Activated CD4-positive, alpha-beta T cell treated with anti-CD3 and anti-CD28 coated beads, Interleukin-10, Interleukin-2, amounts not matched to agents 100 ng/mL and 50 ng/mL, durations not matched to agents 16 hours and 8 hours (primary cell): ENCODE results near the gene PIK3R1.

Experiments used
- DNase-seq: peaks from one replicate; pipeline ENCODE4 v3.0.0-alpha.2; 2020

The PIK3R1 gene

DNA sequence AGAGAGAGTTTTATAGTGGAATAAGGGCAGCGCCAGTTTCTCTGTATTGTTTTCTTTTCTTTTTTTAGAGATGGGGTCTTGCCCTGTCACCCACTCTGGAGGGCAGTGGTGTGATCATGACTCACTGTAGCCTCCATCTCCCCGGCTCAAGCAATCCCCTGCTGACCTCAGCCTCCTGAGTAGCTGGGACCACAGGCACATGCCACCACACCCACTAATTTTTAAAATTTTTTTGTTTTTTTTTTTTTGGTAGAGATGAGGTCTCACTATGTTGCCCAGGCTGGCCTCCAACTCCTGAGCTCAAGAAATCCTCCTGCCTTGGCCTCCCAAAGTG, 119.0 kb downstream of the PIK3R1 start:
- DNase-seq = no peak

DNA sequence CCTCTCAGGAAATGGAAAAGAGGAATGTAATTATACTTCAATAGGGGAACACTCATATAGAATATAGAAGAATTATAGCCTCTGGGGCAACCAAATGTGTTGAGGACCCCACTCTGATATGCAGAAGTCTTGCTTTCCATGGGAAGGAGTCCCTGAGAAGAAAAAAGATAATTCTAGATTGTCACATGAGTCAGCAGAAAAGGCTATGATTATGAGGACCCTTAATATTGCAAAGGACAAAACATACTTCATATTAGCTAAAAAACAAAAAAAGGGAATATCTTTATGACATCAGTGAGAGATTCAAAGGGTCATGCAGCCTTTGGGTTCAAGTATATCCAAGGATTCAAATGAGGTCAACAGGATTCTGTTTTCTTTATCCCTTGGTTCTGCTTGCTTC, 119.5 kb downstream of the PIK3R1 start:
- no peak for DNase-seq

DNA sequence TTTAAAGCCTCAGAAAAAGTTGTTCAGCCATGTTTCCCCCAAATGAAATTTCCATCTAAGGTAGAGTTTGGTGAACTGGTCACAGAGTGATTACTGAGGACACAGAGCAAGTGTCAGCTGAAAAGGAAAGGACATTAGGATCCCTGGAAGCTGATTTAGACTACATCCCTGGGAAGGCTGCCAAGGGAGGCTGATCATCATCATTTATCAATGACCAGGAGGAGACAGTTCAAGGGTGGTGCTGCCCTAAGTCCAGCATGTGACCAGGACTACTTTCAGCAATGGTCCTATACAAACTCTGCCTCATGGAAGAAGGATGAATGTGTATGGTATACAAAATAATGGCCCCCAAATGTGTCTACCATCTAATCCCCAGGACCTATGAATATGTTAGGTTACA, 120.6 kb downstream of the PIK3R1 start:
- no peak for DNase-seq

GRCh38 chr5:68337235-68337634, 121.7 kb downstream of the PIK3R1 start:
- no peak for DNase-seq

GRCh38 chr5:68339921-68340321, 124.4 kb downstream of the PIK3R1 start:
- DNase-seq = no peak

- no peak for DNase-seq
Observed at GRCh38 chr5:68341006-68341405, 125.5 kb downstream of the PIK3R1 start.

DNA sequence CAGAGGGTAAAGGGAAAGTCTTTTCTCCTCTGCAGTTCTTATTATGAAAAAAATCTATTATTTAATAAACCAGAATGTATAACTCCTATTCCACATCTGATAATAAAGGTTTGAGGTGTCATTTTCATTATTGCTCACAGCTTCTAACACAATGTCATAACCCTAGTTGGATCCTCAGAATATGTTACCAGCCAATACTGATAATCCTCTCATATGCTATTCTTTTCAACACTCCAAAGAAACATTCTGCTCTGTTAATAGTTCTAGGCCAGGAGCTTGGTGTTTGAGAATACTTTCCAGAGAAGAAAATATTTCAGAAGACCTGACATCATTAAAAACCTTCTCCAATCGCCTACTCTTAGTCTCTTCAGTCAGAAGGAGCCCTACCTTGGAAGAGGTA, 127.1 kb downstream of the PIK3R1 start:
- DNase-seq = peak; percentile 35

DNA sequence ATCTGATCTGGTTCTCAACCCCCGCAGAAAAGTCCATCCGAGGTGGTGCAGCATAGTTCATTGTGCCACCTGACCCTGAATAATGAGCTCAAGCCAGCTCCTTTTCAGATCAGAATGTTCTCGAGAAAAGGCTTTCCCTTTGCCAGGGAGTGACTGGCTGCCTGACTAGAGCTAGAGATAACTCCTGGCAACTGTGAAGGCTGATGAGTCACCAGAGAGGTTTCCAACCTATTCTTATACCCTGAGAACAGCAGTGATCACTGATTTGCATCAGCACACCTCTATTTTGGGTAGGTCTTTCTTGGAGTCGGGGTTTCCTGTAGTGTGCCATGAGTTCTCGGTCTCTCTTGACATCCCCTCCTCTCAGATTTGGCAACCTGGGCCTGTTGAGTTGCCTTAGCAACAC, 127.9 kb downstream of the PIK3R1 start:
- peak; percentile 74 for DNase-seq

DNA sequence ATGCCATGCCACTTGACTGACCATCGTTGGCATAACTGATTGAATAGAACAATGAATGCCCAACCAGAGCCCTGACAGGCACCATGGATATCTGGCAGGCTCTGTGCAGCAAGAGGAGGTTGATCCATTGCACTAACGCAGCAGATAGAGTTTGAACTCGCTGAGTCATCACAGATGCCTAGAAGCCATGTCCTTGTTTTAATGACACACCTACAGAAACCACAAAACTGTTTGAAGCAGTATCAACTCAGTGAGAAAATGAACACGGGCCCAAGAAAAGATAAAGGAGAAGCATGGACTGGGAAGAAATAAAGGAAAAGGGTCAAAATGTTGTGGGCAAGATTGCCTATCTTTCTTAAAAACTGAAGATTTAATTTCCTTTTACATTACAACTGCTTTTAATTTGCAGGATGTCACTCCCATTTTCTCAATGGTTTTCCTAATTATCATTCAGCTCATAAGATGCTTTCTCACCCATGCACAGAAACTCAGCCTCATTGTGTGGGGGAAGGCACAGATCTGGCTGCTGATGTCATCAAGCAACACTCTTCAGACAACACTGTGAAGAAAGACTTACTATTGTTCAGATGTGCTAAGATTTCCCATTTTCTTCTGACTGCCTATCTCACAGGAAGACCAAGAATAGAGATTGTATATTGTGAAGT, 129.0 kb downstream of the PIK3R1 start:
- peak; percentile 63 for DNase-seq

DNA sequence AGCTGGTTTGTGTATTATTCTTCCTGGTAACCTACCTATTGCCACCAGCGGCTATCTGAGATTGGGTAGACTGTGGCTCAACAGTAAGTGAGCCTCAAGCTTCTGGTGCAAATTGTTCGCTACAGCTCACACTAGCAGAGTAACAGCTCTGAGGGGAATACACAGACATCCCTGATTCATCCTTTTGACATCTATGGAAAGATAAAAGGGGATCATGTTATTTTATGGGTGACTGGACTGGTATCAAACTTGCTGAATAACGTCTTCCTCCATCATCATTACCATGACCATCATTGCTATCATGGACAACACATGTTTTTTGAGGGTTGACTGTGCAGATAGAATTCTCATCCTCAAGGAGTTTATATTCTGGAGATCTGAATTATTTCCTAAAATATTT, 129.6 kb downstream of the PIK3R1 start:
- DNase-seq = no peak

GRCh38 chr5:68345582-68345981, 130.0 kb downstream of the PIK3R1 start:
- DNase-seq = no peak

DNA sequence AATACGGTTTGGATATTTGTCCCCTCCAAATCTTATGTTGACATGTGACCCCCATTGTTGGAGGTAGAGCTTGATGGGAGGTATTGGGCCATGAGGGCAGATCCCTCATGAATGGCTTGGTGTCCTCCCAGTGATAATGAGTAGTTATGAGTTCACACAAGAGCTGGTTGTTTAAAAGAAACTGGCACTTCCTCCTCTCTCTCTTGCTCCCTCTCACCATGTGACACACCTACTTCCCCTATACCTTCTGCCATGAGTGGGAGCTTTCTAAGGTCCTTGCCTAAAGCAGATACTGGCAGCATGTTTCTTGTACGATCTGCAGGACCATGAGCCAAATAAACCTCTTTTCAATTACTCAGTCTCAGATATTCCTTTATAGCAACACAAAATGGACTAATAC, 132.0 kb downstream of the PIK3R1 start:
- DNase-seq = no peak

DNA sequence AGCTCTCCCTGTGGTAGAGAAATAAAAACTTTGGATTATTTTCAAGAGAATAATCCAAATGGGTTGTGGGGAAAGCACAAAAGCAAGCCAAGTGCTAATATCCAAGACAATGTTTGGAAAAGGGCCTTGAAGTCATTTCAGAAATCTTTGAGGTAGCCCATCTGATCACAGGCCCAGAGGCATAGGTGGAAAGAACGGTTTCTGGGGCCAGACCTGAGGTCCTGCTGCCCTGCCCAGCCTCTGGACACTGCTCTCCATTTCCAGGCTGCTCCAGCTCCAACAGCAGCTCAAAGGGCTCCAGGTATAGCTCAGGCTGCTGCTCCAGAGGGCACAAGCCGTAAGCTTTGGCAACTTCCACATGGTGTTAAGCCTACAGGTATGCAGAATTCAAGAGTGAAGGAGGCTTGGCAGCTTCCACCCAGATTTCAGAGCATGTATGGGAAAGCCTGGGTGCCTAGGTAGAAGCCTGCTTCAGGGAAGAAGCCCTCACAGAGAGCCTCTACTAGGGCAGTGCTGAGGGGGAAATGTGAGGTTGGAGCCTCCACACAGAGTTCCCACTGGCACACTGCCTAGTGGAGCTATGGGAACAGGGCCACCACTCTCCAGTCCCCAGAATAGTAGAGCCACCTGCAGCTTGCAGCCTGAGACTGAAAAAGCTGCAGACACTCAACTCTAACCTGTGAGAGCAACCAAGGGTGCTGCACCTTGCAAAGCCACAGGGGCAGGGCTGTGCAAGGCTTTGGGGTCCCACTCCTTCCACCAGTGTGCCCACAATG, 133.1 kb downstream of the PIK3R1 start:
- no peak for DNase-seq

DNA sequence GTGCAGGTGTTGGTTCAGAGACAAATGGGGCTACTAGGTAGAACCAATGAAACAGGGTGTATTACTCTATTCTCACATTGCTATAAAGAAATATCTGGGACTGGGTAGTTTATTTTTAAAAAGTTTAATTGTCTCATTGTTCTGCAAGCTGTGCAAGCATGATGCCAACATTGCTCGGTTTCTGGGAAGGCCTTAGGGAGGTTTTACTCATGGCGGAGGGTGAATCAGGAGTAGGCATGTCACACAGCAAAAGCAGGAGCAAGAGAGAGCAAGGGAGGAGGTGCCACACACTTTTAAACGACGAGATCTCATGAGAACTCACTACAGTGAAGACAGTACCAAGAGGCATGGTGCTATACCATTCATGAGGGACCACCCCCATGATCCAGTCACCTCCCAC, 134.6 kb downstream of the PIK3R1 start:
- no peak for DNase-seq
